GM19452 (cell line): ENCODE results near the gene FGF11.
"Not testable (repeated sequence)": the region's sequence is repeated elsewhere in the genome, so short reads cannot be mapped to it uniquely, and the experiment has no call there.

Experiments used
- ATAC-seq: cut with Tn5 transposase; IDR thresholded peaks from one replicate; pipeline ENCODE4 v1.9.1; 2021; ENCODE audit not compliant: unreplicated experiment

Gene FGF11

DNA sequence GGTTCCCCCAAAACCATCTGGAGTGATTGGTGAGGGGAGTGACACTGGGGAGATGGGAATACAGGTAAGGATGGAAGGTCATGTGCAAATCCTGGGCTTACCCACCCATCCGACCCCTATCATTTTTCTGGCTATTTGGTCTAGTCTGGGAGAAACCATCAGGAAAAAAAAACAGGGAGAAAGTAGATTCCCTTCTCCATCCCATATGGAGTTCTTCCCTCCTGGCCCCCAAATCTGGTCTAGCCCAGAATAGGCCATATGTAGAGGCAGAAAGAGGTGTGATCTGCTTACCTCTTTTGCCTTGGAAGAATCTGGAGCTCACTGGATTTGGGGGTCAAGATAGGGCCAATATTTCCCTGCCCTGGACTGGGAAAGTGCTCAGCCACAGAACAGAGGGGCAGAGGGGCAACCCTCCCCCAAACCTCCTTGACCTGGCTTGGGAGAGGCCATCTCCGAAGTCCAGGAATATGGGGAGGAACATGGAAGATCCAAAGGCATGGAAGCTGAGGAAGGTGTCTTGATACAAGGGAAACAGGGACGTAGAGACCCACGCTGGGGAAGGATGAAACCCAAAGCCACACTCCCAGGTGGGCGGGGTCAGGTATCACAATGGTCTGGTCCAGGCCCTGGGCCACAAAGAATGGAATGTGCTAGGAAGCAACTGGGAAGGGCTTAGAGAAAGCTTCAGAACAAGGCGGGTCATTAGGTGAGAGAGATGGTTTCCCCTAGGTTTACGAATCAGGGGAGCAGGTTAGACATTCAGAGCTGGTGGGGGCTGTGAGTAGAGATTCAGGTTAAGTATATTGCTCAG lies 21.7 kb downstream of the FGF11 start:
- ATAC-seq: no peak

DNA sequence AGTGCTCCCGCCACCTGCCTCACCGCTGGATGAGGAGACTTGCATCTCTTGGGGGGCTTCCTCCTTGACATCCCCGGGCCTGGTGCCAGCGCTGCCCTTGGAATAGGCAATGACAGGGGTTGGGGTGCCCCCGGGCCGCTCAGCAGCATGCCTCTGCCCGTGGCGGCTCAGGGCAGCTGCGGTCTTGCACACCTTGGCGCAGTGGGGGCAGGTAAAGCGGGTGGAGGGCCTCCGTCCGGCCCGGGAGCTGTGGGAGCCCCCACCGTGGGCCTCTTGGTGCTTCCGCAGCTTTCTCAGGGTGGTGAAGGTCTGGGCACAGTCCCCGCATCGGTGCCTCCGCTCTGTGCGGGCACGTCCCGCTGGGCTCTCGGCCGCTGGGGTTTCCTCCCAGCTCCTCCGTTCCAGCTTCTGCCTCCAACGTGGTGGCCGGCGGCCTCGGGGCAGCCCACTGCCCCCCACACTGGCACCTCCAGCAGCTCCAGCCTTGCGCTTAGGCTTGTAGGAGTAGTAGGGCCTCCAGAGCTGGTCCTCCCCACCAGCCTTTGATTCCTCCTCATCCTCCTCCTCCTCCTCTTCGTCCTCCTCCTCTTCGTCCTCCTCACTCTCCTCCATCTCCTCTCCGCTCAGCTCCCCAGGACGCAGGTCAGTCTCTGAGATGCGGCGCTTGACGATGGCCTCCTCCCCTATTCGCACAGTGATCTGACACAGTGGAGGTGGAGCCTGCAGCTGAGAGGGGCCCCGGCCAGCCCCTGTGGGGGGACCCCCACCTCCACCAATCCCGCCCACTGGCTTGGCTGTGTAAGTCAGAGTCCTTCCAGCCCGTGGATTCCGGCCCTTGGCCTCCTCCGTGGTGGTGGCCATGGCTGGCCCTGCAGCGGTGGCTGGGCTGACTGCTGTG lies 23.4 kb downstream of the FGF11 start:
- no peak for ATAC-seq

DNA sequence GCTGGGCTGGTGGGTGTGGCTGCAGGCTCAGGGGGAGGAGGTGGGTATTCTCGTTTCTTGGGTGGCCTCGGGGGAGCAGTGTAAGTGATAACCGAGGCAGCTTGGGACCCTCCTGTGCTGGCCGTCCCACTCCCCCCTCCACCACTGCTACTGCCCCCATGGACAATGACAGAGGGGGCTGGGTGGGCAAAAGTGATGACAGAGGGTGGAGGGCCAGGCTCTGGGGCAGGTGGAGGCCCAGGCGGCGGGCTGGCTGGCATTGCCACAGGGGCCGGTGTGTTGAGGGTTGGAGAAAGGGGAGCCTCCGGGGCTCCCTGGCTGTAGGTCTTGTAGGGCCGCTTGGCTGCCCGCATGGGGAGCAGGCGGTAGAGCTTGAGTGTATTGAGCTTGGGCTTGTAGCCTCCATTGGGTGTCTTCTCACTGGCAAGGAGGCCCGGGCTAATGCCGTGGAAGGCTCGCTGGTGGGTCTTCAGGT lies 24.1 kb downstream of the FGF11 start:
- no peak for ATAC-seq

DNA sequence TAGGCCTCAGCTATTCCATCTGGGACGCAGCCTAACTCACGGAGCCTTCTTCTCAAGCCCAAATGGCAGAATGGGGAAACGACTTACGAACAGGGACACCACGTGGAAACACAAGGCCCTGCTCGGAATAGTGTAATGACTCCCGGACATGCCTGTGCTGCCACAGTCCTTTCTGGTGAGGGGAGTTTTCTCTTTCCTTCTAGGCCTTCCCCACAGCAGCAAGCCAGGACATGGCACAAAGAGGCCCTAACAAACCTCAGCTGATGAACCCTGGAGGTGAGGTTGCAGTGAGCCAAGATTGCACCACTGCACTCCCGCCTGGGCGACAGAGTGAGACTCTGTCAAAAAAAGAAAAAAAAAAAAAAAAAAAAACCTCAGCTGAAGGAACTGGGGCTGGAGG lies 24.8 kb downstream of the FGF11 start:
- ATAC-seq: no peak

DNA sequence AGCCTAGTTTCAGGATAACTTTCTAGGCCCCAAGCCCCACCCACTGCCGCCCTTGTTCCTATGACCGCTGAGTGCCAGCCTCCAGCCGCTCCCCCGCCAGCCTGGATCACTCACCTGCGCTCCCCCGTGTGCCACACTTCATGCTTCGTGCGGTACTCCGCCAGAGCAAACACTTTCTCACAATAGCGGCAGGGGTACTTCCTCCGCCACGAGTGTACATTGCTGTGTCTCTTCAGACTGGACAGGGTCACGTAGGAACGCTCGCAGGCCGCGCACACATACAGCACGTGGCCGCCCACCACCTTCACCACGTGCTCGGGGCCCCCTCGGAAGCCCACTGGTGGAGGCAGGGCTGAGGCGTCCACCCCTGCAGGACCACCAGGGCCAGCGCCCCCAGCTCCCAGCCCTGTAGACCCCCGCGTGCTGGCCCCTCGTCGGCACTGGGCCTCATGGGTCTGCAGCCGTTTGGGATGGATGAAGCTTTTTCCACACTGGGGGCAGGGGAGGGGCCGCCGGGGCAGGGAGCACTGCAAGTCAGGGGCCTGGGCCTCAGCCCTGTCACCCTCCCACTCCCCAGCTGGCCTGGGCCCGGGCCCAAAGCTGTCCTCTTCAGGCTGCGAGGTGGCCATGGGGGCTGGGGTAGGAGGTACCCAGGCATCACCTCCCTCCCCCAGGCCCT lies 26.4 kb downstream of the FGF11 start:
- no peak for ATAC-seq

DNA sequence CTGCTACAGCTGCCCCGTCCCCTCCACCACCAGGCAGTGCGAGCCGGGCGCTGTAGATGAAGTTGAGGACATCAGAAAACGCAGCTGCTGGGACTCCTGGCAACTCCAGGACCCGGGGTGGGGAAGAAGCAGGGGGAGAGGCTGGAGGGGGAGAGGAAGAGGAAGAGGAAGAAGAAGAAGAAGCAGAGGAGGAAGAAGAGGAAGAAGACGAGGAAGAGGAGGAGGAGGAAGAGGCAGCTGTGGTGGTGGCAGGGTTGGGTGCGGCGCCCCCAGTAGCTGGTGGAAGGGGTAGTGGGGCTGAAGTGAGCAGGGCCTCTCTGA lies 27.0 kb downstream of the FGF11 start:
- ATAC-seq: no peak

DNA sequence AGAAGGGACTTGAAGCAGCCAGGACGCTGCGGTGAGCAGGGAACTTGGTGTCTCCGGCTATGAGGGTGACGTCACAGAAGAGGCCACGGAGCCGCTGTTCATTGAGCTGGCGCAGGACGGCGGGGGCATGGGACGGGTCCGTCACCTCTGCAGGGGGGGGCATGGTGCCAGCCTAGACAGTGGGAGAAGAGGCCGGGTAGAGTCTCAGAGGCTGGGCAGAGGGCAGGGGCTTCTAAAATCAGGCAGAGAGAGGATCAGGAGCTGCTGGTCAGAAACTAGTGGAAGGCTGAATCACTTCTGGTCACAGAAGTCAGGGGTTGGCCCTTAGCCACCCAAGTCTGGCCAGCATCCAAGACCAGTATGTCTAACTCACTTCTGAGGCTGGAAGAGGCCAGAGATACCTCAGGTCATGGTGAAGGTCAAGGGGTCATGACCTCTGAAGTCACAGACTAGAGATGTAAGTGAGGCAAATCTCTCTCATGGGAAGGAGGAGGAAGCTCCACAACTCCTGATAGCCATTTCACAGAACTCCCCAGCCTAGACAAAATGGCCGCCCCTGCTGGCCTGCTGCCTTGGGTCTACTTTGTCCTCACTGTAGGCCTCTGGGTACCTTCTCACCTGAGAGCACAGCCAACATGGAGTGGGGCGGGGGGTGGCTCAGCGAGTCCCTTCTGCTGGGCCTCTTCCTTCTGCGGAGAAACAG lies 27.5 kb downstream of the FGF11 start:
- ATAC-seq: no peak

DNA sequence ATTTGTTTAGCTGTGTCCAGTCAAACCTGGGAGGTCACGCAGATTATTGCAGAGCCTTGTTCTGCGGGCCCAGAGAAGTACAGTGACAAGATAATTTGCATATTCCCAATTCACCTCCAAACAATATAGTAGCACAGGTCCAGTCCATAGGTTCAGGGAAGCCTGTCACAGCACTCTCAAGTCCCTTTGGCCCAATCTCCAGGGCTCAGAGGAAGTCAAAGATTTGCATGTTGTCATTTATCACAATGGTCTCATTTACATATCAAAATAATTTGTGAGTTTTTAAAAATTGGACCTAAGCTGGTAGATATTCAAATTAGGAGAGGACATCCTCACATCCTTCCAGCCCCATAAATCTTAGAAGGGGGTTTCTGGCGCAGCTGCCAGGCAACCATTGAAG lies 28.2 kb downstream of the FGF11 start:
- no peak for ATAC-seq

DNA sequence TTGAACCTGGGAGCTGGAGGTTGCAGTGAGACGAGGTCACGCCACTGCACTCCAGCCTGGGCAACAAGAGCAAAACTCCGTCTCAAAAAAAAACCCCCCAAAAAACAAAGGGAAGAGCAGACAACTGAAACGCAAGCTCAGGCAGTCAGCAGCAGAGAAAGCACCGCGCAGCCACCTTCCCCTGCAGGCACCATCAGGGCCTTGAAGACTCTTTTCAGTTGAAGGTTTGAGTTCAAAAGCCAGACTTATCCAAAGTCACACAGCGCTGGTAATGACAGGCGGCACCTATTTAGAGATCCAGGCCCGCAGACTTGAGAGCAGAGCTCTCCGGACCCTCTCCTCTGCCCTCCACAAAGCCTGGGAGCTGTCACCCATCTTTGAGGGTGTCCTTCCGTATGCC lies 29.0 kb downstream of the FGF11 start:
- no peak for ATAC-seq

DNA sequence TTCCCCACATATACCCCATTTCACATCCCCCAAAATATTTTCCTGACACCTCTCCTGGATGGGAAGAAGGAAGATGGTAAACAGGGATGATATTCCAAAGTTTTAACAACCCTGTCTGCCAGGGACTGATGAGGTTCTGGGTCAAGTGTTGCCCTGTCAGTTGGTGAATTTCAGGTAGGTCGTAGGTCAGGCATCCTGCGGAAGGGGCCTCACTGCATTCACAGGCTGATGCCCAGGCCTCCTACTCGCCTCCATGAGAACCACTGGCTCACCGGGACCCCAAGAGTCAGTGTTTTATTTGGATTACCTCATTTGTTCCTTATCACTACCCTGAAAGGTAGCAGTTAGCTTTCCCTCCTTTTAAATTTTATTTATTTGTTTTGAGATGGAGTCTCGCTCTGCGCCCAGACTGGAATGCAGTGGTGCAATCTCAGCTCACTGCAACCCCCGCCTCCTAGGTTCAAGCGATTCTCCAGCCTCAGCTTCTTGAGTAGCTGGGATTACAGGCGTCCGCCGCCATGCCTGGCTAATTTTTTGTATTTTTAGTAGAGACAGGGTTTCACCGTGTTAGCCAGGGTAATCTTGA lies 29.6 kb downstream of the FGF11 start:
- no peak for ATAC-seq

DNA sequence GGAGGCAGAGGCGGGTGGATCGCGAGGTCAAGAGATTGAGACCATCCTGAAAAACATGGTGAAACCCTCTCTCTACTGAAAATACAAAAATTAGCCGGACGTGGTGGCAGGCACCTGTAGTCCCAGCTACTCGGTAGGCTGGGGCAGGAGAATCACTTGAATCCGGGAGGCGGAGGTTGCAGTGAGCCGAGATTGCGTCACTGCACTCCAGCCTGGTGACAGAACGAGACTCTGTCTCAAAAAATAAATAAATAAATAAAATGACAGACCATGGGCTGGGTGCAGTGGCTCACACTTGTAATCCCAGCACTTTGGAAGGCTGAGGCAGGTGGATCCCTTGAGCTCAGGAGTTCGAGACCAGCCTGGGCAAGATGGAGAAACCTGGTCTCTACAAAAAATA lies 30.5 kb downstream of the FGF11 start:
- not testable (repeated sequence) for ATAC-seq

DNA sequence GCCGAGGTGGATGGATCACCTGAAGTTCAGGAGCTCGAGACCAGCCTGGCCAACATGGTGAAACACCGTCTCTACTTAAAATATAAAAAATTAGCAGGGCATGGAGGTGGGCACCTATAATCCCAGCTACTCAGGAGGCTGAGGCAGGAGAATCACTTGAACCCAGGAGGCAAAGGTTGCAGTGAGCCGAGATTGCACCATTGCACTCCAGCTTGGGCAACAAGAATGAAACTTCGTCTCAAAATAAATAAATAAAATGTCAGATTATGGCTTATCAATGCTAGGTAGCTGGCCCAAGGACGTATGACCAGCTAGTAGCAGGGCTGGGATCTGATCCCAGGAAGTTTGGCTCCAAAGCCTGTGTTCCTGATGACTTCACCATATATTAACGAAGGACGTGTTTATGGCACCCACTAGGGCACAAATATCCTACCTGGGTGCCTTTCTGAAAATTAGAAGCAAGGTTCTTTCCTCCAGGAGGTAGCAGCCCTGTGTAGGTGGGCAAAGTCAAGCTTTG lies 31.2 kb downstream of the FGF11 start:
- ATAC-seq: not testable (repeated sequence)

DNA sequence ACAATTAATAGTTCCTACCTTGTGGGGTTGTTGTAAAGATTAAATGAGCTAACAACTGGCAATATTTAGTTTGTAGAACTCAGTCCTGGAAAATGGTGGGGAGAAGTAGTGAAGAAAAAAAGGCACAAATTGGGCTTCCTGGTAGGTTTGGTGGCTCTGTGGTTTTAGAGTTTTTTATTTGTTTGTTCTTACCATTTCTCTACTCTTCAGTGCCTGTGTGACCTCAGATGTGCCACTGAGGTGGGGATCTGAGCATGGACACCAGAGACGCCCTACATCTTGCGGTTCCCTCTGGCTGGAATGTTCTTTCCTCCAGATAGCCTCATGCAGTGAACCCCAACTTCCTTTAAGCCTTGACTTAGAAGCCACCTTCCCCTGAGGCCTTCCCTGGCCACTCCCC lies 32.4 kb downstream of the FGF11 start:
- ATAC-seq: no peak

DNA sequence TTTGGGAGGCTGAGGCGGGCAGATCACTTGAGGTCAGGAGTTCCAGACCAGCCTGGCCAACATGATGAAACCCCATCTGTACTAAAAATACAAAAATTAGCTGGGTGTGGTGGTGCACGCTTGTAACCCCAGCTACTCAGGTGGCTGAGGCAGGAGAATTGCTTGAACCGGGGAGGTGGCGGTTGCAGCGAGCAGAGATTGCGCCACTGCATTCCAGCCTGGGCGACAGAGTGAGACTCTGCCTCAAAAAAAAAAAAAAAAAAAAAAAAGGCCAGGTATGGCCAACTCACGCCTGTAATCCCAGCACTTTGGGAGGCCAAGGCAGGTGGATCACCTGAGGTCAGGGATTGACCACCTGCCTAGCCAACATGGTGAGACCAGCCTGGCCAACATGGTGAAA lies 35.5 kb downstream of the FGF11 start:
- not testable (repeated sequence) for ATAC-seq

DNA sequence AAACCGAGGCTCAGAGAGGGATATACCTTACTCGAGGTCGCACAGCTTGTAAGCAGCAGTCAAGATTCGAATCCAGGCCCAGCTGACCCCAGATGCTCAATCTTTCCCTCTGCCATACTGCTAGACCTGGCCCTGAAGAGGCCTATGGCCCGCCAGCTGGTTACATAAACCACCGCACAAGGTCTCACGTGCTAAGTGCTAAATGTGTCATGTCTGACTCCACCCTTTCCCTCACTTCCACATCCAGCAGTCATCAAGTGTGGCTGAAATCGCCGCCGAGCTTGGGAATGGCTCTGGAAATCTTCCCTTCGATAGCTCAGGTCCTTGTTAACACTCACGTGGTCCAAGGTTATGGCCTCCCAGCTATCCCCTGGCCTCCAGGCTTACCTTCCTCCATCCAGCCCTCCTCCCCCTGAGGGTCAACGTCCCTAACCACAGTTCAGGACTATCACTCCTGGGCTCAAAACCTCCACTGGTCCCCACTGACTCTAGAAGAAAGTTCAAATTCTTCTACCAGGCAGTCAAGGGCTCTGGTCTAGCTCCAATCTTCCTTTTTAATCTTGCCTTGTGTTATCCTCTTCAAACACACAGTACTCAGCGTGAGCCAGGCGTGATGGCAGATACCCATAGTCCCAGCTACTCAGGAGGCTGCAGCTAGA lies 36.6 kb downstream of the FGF11 start:
- no peak for ATAC-seq

DNA sequence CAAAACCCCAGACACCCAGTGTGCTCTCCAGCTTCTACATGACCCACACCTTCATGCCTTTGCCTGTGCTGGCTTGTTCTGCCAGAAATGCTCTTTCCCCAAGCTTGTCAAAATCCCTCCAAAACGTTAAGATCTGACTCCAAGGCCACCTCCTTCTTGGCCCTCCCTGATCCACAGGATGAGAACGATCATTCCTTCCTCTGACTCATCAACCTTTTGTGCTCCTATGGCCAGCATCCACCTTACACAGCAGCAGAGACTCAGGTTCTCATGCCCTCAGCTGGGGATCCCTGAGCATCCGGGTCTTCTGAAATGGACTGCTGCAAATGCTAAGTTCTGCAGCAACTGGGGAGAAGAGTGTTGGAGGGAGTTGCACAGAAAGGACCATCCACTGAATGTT lies 37.2 kb downstream of the FGF11 start:
- ATAC-seq: no peak

DNA sequence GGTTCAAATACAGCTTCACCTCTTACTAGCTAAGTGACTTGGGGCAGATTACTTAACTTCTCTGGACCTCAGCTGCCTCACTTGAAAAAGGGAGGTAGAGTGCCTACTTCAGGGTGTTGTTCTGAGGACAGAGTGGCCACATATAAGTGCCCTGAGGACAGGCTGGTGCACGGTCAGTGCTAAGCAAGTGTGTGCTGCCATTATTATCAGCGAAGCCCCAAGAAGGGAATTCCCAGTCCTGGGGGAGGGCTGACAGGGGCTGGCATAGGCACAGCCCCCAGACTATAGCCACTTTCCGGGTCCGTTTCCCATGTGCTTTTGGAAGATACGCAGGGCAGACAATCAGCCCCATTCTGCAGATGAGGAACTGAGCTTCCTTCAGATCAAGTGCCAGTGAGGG lies 37.6 kb downstream of the FGF11 start:
- ATAC-seq: no peak

DNA sequence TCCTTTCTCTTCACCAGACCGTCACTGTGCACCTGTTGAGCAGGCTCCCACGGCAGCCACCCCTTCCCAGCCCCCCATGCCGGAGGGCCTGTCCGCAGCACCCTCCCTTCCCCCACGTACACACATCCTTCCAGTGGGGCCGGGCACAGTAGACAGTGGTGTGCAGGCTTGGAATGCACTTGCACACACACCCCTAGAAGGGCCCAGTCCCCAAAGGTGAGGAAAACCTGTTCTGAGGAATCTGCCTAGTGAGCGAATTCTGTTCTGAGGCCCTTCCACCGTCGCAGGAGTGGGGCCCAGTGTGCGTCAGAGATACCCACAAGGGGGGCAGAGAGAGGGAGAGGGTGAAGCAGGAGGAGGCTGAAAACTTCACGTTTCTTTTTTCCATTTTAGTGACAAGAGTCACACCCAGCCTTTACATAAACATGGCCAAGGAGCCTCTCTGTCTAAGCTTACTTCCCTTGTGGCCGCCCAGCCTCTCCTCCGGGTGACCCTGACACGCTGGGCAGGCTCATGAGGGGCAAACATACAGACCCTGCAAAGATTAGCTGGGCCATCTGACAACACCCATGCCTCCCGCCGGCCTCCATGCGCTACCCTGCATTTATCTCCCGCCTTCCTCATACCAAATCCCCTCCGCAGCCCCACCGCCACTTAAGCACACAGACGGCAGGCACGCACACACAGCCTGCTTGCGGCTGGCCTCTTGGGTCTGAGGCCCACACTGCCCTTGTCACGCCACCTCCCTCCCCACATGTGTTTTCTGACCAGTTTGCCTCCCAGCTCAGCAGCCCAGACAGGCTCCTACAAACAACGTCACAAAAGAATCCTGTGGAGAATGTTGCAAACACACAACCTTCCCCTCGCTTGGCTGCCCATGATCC lies 38.3 kb downstream of the FGF11 start:
- ATAC-seq: no peak
